ENCODE results near the gene ZBTB7C. TPM values are rescaled to one million over a fixed set of nuclear protein-coding genes. Genes with fewer than 3 reads are reported as not detected.

Gene ZBTB7C
- polyA plus RNA-seq, 1 donor (not counting 4 experiments of a cell fraction or from before 2014, with no cell fraction given), result 0.58 TPM

- TF ChIP-seq, protein P1, sequence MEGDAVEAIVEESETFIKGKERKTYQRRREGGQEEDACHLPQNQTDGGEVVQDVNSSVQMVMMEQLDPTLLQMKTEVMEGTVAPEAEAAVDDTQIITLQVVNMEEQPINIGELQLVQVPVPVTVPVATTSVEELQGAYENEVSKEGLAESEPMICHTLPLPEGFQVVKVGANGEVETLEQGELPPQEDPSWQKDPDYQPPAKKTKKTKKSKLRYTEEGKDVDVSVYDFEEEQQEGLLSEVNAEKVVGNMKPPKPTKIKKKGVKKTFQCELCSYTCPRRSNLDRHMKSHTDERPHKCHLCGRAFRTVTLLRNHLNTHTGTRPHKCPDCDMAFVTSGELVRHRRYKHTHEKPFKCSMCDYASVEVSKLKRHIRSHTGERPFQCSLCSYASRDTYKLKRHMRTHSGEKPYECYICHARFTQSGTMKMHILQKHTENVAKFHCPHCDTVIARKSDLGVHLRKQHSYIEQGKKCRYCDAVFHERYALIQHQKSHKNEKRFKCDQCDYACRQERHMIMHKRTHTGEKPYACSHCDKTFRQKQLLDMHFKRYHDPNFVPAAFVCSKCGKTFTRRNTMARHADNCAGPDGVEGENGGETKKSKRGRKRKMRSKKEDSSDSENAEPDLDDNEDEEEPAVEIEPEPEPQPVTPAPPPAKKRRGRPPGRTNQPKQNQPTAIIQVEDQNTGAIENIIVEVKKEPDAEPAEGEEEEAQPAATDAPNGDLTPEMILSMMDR (optimal IDR thresholded peaks at IDR 0.05 in 1 of 3, IDR thresholded peaks at IDR 0.05 in 1 of 3, conservative IDR thresholded peaks at IDR 0.05 in 1 of 3; ENCODE audit: extremely low read depth in 1 of 3, insufficient read depth in 2 of 3, low read length in 3 of 3), result no peak
- no peak for TF ChIP-seq EZH2 (IDR thresholded peaks at IDR 0.05; ENCODE audit: low read length)
- no peak for DNase-seq (ENCODE audit: low read depth, low spot score)
- FAIRE-seq, result no peak
- Histone ChIP-seq H3K27me3 (ENCODE audit: control insufficient read depth, extremely low read depth, insufficient read depth, low read length) (no peaks in the 10 kb centered on the region), H3K79me2 (ENCODE audit: control insufficient read depth, insufficient read depth, low read length) (no peaks in the 10 kb centered on the region), H2AFZ (ENCODE audit: control insufficient read depth, low read length) (no peak overlapping the region), H3K4me1 (ENCODE audit: control insufficient read depth, extremely low read depth, insufficient read depth, low read length) (peaks cover 17% of the 10 kb centered on the region), H3K9ac (ENCODE audit: control insufficient read depth, extremely low read depth, insufficient read depth, low read length) (no peak overlapping the region), H3K9me1 (ENCODE audit: control insufficient read depth, extremely low read depth, insufficient read depth, low read length) (no peaks in the 10 kb centered on the region), H3K4me2 (ENCODE audit: control insufficient read depth, extremely low read depth, insufficient read depth, low read depth, low read length) (no peak overlapping the region), H3K9me3 (ENCODE audit: control insufficient read depth, low read depth, low read length) (no peaks in the 10 kb centered on the region), H4K20me1 (ENCODE audit: control insufficient read depth, extremely low read depth, insufficient read depth, low read length) (no peaks in the 10 kb centered on the region), H3K4me3 (ENCODE audit: control insufficient read depth in 2 of 3, extremely low read depth in 1 of 3, insufficient read depth in 2 of 3, low read depth in 1 of 3, low read length in 3 of 3) (no peak overlapping the region), H3K27ac (ENCODE audit: control insufficient read depth, insufficient read depth, low read length) (no peak overlapping the region), H3K36me3 (ENCODE audit: control insufficient read depth in 2 of 2, extremely low read depth in 1 of 2, insufficient read depth in 2 of 2, low read length in 2 of 2) (no peaks in the 10 kb centered on the region)
- dilution Hi-C loops (cut with MboI; ENCODE audit: extremely low pct_ligation_motif_present, low sequenced_read_pairs), result no loop called here
Observed at GRCh38 chr18:48064978-48065600, 344.1 kb downstream of the ZBTB7C start.

DNA sequence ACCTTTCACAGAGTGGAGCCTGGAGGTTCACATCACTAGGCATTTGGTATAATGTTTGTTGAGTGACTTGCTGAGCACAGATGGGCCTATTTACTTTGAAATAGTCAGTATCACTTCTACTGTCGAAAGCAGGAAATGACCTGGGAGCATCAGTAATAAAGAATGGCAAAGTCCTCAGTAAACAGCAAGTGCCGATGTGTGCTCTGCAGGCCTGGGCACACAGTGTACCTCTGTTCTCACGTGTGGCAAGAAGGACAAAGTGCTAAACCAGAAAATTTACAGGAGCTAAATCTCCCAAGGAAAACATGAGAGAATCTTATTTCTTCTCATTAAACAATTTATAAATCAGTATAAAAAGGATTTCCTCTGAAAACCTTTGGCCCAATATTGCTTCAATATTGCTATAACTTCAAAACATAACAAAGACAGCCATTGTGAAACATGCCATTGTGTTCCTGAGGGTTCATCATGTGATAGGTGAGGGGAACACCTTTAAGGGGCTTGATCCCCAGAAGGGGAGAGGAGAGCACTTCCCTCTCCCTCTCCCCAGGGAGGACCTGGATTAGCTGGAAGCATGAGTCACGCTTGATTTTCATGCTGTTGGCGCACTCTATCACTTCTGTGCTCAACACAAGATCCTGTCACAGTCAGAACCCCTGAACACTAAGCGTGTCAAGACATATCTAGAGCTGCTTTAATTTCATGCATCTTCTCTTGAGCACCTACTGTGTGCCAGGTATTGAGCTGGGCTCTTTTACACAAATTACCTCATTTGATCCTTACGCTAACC, 347.2 kb downstream of the ZBTB7C start:
- no peak for DNase-seq (ENCODE audit: low read depth, low spot score)

More for the DNA sequence above, 347.2 kb downstream of the ZBTB7C start:
- dilution Hi-C loops (cut with MboI; ENCODE audit: extremely low pct_ligation_motif_present, low sequenced_read_pairs), result no loop called here
- H3K4me1 ChIP-seq (ENCODE audit: control insufficient read depth, extremely low read depth, insufficient read depth, low read length), result peaks cover 17% of the 10 kb centered on the region
- peak; percentile 83 for FAIRE-seq
- H3K9me3 ChIP-seq (ENCODE audit: control insufficient read depth, low read depth, low read length), result no peaks in the 10 kb centered on the region
- H3K27ac ChIP-seq (ENCODE audit: control insufficient read depth, insufficient read depth, low read length), result no peak overlapping the region
- no peaks in the 10 kb centered on the region for H3K9me1 ChIP-seq (ENCODE audit: control insufficient read depth, extremely low read depth, insufficient read depth, low read length)
- H4K20me1 ChIP-seq (ENCODE audit: control insufficient read depth, extremely low read depth, insufficient read depth, low read length), result no peaks in the 10 kb centered on the region
- H3K79me2 ChIP-seq (ENCODE audit: control insufficient read depth, insufficient read depth, low read length), result no peaks in the 10 kb centered on the region
- no peak overlapping the region for H3K9ac ChIP-seq (ENCODE audit: control insufficient read depth, extremely low read depth, insufficient read depth, low read length)
- H2AFZ ChIP-seq (ENCODE audit: control insufficient read depth, low read length), result no peak overlapping the region
- peaks cover 2% of the 10 kb centered on the region for H3K27me3 ChIP-seq (ENCODE audit: control insufficient read depth, extremely low read depth, insufficient read depth, low read length)
- no peak overlapping the region for H3K4me3 ChIP-seq (ENCODE audit: control insufficient read depth in 2 of 3, extremely low read depth in 1 of 3, insufficient read depth in 2 of 3, low read depth in 1 of 3, low read length in 3 of 3)
- H3K4me2 ChIP-seq (ENCODE audit: control insufficient read depth, extremely low read depth, insufficient read depth, low read depth, low read length), result no peak overlapping the region
- no peak for TF ChIP-seq EZH2 (IDR thresholded peaks at IDR 0.05; ENCODE audit: low read length)
- TF ChIP-seq, protein P1 (optimal IDR thresholded peaks at IDR 0.05 in 1 of 3, IDR thresholded peaks at IDR 0.05 in 1 of 3, conservative IDR thresholded peaks at IDR 0.05 in 1 of 3; ENCODE audit: extremely low read depth in 1 of 3, insufficient read depth in 2 of 3, low read length in 3 of 3), result no peak
- H3K36me3 ChIP-seq (ENCODE audit: control insufficient read depth in 2 of 2, extremely low read depth in 1 of 2, insufficient read depth in 2 of 2, low read length in 2 of 2), result no peaks in the 10 kb centered on the region
